HG02840 (cell line): ENCODE results near the gene GDF10.

Experiments used
- ATAC-seq: cut with Tn5 transposase; IDR thresholded peaks from one replicate; pipeline ENCODE4 v1.9.1; 2021; ENCODE audit warnings: mild to moderate bottlenecking, moderate library complexity, moderate number of reproducible peaks; ENCODE audit not compliant: unreplicated experiment, low FRiP score

The GDF10 gene

DNA sequence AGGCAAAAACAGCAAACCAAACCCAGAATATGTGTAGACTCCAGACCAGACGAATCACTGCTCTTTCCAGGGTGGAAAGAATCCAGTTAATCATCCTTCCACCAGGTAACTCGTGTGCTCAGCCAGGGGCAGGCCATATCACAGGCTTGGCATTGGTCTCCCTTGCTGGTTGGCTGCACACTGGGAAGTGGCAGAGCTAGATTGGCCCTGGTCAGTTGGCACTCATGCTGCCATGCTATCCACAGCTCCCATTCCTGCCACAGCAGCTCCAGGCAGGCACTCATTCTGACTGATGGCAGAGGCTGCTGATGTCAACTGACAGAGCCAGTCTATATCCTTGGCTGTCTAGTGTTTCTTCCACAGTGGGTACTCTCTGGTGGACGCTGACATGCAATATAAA is 9.7 kb upstream of the GDF10 start:
- no peak for ATAC-seq

- ATAC-seq = no peak
Measured at GRCh38 chr10:47291682-47292081, 8.3 kb upstream of the GDF10 start.

DNA sequence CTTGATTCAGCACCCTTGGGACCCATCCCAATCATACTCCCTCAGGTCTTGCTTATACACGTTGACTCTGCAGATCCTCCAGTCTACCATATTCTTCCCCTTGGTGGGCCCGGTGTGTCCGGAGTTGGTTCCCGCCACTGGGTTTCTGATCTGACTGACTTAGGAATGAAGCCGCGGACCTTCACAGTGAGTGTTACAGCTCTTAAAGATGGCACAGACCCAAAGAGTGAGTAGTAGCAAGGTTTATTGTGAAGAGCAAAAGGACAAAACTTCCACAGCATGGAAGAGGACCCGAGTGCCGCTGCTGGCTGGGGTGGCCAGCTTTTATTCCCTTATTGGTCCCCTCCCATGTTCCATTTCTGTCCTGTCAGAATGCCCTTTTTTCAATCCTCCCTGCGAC is 5.9 kb upstream of the GDF10 start:
- no peak for ATAC-seq

GRCh38 chr10:47294501-47294900 is 5.5 kb upstream of the GDF10 start:
- ATAC-seq = no peak

DNA sequence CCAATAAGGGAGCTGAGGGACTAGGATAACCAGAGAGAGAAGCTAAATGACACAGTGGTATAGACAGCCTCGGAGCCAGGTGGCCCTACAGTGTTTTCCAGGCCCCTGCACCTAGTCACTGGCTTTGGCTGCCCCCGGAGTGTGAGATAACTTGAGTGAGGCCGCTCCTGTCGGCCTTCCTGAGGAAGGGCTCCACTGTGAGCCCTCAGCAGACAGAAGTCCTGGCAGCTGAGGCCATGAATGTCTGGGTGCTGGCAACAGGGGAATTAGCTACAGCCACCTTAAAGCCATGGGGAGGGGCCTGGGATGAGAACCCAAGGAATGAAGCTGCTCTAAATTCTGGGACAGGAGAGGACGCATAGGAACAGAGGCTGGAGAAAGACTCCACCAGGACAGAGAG is 4.6 kb upstream of the GDF10 start:
- no peak for ATAC-seq

GRCh38 chr10:47296156-47296894 is 3.7 kb upstream of the GDF10 start:
- no peak for ATAC-seq

DNA sequence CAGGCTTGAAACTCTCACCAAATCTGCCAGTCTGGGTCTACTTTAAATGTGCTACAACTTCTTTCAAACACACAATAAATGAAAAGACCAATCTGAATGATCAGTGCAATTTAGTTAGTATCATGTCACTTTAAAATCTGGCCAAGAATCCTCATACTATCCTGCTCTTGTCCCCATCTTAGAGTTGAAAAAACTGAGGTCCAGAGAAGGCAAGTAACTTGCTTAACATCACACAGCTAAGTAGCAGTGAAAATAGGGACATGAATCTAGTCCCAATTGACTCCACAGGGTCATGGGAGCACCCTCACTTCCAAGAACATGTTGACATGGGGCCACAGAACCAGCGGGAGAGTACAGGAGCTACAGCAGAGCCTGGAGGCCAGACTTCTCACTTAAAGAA is 3.1 kb upstream of the GDF10 start:
- no peak for ATAC-seq

DNA sequence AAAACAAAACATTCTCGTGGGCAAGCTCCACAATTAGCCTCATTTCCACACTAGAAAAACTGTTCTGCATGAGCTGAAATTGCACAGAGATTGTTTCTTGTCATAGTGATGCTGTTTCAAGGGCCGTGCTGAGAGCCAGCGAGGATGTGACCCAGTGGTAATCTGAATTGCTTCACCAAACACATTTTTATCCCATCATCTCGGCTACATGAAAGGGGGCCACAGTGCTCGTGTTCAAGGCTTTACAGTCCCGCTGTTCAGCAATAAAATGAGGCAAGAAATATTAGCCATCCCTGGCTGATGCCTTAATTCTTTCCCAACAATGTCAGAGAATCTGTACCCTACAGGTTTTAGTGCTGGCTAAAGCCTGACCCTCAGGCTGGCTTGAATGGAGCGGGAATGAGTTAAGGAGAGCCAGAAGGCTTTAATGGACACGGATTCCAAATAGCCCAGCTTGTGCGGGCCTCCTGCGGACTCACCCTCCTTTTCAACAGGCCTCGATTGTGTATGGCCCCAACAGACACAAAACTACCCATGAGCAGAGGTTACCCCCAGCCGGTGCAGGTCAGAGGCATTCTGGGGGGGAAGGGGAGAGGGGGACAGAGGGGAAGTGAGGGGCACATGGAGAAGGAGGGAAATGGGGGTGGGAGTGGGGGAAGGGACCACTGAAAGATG is 2.0 kb upstream of the GDF10 start:
- no peak for ATAC-seq

DNA sequence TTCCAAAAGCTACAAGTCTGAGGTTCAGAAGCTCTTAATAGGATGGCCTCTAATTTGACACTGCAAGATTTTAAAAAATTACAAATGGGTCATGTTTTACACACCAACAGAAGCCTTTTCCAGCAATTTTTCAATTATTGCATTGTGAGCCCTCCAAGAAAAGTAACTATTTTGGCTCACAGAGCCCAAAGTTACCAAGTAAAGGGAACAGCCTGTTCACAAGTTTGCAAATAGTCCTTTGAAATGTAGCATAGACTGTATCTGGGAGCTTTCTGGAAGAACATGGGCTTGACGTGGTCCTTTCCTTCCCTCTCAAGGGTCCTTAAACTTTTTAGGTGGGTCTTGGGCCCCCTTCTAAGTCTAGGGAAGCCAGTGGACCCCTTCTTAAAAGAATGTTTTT is 1.3 kb upstream of the GDF10 start:
- no peak for ATAC-seq

DNA sequence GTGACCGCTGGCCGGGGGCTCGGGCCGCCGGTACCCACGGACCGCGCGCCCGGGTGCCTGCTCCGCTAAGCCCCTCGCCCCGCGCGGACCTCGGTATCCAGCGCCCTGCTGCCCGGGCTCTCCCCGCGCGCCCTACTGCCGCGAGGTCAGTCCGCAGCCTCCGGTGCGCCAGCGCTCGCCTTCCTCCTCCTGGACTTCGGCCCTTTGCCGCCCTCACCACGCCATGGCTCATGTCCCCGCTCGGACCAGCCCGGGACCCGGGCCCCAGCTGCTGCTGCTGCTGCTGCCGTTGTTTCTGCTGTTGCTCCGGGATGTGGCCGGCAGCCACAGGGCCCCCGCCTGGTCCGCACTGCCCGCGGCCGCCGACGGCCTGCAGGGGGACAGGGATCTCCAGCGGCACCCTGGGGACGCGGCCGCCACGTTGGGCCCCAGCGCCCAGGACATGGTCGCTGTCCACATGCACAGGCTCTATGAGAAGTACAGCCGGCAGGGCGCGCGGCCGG is 483 bp downstream of the GDF10 start:
- ATAC-seq = no peak

DNA sequence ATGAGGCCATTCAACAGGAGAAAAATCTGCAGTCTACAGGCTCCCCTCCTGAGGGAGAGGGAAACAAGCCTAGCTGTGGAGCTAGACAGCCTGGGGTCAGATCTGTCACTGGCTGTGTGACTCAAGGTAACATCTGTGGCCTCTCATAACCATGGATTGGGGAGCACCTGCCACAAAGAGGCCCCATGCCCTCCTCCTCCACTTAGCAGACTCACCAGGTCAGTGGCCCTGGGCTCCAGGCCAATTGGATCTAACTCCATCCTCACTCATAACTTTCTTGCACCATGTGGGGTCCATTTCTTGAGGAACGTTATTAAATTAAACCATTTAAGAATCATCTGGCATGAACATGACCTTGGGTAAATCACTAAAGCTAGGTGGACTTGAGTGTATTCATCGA is 1.8 kb downstream of the GDF10 start:
- no peak for ATAC-seq

GRCh38 chr10:47303105-47303504 is 3.1 kb downstream of the GDF10 start:
- no peak for ATAC-seq

- no peak for ATAC-seq
Measured at GRCh38 chr10:47303866-47304265, 3.9 kb downstream of the GDF10 start.

DNA sequence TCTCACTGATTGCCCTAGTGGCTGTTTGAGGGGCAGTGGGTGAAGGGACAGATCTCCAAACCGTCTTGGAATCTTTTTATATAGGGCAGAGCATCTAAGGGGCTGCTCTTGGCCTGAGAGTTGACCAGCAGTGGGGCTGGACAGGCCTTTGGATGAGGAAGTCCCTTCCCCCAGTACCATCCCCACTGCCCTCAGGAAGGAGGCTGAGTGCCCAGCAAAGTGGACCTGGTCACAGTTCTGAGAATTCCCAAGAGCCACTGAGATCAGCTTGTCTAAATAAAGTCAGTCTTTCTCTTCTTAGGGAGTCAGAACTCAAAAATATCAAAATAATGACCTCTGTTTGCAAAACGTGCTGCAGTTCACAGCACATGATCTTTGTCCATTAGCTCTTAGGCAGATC is 5.6 kb downstream of the GDF10 start:
- no peak for ATAC-seq

DNA sequence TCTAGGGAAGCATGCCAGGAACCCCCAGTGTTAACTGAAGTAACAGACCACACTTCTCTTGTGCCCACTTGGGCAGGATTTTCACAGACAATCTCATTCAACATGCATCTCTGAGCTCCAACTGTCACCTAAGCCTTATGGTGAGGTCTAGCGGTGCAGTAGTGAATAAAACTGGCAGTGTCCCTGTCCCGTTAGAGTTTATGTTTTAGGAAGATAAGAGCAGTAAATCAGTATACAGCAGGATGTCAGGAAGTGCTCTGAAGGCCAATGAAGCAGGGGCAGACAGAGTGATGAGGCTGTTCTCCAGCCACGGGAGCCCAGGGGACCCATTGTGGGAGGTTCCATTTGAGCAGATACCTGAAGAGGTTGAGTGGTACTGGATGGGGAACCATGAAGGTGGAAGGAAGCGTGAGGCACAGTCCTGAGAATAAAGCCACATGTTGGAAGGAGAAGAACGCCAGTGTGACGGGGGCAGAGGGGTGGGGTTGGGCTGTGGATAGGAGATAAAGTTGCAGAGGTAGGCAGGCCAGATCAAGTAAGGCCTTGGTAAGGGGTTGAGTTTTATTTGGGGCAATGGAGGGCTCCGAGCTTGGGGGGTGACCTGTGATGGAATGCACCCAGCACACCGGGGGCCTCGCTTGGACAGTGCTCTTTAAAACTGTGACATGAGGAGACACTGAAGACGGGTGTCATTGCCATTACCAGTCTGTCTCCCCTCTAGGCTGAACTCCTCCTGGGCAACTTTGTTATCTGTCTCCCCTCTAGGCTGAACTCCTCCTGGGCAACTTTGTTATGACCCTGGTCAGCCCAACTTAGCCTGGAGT is 6.6 kb downstream of the GDF10 start:
- ATAC-seq = no peak

- no peak for ATAC-seq
Measured at GRCh38 chr10:47307381-47307780, 7.4 kb downstream of the GDF10 start.

DNA sequence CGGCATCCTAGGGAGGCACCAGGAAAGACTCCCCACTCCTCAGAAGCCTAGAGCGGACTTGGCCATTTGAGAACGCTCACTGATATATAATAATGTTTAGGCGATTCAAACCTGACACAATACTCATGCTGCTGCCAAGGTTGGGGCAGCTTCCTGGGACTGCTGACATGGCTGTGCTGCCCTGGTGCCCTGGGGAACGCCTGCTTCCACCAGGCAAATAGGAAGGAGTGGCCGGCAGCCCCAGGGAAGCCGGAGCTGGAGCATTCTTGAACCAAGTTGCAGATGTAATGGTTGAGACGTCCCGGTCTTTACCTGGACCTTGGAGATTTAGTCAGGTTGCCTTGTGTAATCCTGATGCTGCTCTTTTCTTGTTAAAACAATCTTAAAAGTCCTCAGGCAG is 8.8 kb downstream of the GDF10 start:
- no peak for ATAC-seq

DNA sequence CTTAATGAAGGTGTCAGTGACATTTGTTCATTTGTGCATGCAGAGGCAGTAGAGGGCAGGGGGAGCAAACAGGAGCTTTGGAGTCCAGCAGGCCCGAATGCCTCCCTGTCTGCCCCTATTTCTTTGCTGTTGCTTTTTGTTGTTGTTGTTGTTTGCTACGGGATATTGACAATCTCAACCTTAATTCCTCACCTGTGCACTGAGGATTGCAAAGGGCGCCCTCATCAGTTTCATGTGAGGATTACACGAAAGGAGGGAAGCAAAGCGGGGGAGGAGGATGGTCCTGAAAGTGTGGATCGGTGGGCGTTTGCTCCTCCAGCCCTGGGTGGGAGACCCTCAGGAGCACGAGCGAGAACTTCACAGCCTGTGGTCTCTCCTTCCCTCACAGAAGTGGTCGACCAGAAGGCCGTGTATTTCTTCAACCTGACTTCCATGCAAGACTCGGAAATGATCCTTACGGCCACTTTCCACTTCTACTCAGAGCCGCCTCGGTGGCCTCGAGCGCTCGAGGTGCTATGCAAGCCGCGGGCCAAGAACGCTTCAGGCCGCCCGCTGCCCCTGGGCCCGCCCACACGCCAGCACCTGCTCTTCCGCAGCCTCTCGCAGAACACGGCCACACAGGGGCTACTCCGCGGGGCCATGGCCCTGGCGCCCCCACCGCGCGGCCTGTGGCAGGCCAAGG is 9.6 kb downstream of the GDF10 start:
- ATAC-seq = no peak

DNA sequence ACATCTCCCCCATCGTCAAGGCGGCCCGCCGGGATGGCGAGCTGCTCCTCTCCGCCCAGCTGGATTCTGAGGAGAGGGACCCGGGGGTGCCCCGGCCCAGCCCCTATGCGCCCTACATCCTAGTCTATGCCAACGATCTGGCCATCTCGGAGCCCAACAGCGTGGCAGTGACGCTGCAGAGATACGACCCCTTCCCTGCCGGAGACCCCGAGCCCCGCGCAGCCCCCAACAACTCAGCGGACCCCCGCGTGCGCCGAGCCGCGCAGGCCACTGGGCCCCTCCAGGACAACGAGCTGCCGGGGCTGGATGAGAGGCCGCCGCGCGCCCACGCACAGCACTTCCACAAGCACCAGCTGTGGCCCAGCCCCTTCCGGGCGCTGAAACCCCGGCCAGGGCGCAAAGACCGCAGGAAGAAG is 10.1 kb downstream of the GDF10 start:
- no peak for ATAC-seq

GRCh38 chr10:47311193-47311931 is 11.4 kb downstream of the GDF10 start:
- no peak for ATAC-seq
